RWPE1 (cell line): ENCODE measurements around the gene NR2F1.

Experiments
- CTCF ChIA-PET: fragments of 350-600 bp; sonication (Branson Sonifier 250); formaldehyde crosslinking; extraction: SDS; loops from one replicate; lab custom pipeline; 2021; lab: Yijun Ruan, JAX
- POLR2A ChIA-PET: fragments of 400-600 bp; formaldehyde crosslinking; extraction: SDS; loops from one replicate; lab custom pipeline; 2020; ENCODE audit warnings: antibody characterized with exemption; ENCODE audit not compliant: low non-redundant PET; lab: Yijun Ruan, JAX
- DNase-seq: peaks from one replicate; pipeline ENCODE4 v3.0.0; 2012; ENCODE audit warnings: low spot score
- H3K27ac ChIP-seq: fragments of 450-650 bp; 2 replicates; pipeline ENCODE4 v1.5.1; 2017
- TF ChIP-seq, protein P1 (sequence below): fragments of 450-650 bp; conservative IDR thresholded peaks from 2 replicates; pipeline ENCODE4 v1.5.1; 2017; ENCODE audit warnings: low read depth, mild to moderate bottlenecking

The NR2F1 gene

DNA sequence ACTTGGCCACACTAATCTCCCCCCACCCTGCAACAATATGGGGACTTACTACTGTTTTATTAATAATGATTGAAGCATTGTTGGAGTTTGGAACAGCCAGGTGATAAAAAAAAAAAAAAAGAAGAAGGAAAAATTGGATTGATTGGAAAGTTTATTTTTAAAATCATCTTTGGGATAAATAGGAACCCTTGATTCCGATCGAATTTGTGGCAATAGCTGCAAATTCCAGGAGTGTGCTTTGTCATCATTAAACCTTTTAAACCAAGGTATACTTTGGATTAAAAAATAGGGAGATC lies 907 bp upstream of the NR2F1 start:
- H3K27ac ChIP-seq, result no peak overlapping the region
- CTCF ChIA-PET, result interaction anchor here (0.6 to 1.0 kb wide), 8 partner anchors 110 to 1173 kb away, joined by 3 to 9 read pairs (median 5); no protein-coding TSS in a partner anchor
- POLR2A ChIA-PET, result no interaction called here
- TF ChIP-seq, protein P1, sequence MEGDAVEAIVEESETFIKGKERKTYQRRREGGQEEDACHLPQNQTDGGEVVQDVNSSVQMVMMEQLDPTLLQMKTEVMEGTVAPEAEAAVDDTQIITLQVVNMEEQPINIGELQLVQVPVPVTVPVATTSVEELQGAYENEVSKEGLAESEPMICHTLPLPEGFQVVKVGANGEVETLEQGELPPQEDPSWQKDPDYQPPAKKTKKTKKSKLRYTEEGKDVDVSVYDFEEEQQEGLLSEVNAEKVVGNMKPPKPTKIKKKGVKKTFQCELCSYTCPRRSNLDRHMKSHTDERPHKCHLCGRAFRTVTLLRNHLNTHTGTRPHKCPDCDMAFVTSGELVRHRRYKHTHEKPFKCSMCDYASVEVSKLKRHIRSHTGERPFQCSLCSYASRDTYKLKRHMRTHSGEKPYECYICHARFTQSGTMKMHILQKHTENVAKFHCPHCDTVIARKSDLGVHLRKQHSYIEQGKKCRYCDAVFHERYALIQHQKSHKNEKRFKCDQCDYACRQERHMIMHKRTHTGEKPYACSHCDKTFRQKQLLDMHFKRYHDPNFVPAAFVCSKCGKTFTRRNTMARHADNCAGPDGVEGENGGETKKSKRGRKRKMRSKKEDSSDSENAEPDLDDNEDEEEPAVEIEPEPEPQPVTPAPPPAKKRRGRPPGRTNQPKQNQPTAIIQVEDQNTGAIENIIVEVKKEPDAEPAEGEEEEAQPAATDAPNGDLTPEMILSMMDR, result no peak
- no peak for DNase-seq

DNA sequence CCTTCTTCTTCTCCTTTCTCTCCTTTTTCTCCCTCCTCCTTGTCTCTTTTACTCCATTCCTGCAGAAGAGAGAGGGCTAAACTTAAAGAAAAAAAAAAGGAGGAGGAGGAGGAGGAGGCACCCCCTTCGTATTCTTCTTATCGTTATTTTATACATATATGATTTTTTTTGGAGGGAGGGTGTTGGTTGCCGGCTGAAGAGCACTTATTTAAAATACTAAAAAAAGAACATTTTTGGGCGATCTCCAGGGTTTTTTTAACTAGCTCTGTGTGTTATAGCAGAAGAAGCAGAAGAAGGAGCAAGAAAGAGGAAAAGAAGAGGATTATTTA lies 381 bp downstream of the NR2F1 start:
- TF ChIP-seq, protein P1, result no peak
- POLR2A ChIA-PET, result no interaction called here
- DNase-seq, result no peak
- CTCF ChIA-PET, result interaction anchor here (0.6 kb wide), 1 partner anchor 201 kb away, joined by 4 read pairs; no protein-coding TSS in a partner anchor
- H3K27ac ChIP-seq, result no peak overlapping the region

DNA sequence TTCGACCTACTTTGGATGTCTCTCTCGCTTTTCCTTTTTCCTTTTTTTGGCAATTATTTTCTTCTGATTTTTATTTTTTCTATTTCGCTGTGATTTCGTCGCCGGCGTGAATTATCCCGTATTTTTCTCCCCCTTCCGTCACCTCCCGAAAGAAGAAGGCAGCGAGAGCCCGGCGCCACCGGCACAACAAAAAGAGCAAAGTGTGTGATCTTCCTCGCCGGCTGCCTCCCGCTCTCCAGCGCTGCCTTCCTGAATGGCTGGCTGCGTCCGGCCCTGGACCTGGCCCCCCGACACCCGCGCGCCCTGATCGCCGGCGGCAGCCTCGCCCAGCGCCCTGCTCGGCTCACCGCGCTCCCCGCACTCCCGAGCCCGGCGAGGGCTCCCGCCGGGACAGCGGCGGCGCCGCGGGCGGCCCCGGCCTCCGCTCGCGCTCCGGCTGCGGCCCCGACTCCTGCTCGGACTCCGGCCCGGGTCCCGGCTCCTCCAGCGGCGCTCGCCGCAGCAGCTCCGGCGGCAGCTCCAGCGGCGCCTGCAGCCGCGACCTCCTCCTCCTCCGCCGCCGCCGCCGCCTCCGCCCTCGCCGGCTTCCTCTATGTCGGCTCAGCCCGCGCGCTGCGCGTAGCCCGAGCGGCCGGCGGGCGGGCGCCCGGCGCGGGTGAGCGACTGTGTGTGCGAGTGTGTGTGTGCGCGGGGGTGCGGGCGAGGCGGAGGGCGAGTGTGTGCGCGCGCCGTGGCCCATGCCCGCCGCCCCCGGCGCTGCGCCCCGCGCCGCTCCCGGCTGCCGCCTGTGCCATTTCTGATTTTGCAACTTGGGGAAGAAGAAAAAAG lies 960 bp downstream of the NR2F1 start:
- ChIA-PET CTCF (interaction anchor here (0.6 to 0.7 kb wide), 2 partner anchors 24 to 1384 kb away, joined by 3 read pairs; no protein-coding TSS in a partner anchor), POLR2A (no interaction called here)
- DNase-seq, result peak; percentile 36
- TF ChIP-seq, protein P1, result no peak
- no peak overlapping the region for H3K27ac ChIP-seq

DNA sequence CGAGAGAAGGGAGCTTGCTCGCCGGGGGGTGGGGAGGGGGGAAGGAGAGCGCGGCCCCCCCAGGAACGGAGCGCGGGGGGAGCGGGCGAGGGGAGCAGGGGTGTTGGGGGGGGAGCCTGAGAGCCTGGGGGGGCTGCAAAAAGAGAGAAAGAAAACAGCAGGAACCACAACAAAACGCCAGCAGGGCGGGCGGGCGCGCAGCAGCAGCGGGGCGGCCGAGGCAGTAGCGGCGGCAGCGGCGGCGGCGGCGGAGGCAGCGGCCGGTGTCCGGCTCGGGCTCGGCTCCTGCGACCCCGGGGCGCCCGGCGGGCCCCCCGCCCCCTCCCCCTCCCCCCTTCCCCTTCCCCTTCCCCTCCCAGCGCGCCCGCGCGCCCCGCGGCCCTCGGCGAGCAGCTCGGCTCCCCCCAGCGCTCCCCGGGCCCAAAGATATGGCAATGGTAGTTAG lies 1.6 kb downstream of the NR2F1 start:
- DNase-seq, result no peak
- CTCF ChIA-PET, result interaction anchor here (0.6 to 0.7 kb wide), 2 partner anchors 23 to 1384 kb away, joined by 3 read pairs; no protein-coding TSS in a partner anchor
- TF ChIP-seq, protein P1, result no peak
- POLR2A ChIA-PET, result no interaction called here
- H3K27ac ChIP-seq, result no peak overlapping the region

DNA sequence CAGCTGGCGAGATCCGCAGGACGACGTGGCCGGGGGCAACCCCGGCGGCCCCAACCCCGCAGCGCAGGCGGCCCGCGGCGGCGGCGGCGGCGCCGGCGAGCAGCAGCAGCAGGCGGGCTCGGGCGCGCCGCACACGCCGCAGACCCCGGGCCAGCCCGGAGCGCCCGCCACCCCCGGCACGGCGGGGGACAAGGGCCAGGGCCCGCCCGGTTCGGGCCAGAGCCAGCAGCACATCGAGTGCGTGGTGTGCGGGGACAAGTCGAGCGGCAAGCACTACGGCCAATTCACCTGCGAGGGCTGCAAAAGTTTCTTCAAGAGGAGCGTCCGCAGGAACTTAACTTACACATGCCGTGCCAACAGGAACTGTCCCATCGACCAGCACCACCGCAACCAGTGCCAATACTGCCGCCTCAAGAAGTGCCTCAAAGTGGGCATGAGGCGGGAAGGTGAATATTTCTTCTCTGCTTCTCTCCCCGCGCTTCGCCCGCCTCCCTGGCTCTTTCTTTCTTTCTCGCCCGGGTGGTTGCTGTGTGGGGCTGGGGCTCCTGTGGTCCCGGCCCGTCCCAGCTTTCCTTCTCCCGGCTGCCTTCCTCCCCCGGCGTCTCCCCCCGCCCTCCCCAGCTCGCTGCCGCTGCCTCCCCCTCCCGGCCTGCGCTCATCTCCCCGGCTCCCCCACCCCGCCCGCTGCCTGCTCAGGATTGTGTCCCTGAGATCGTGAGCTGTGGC lies 2.2 kb downstream of the NR2F1 start:
- peak; percentile 20 for DNase-seq
- no peak overlapping the region for H3K27ac ChIP-seq
- POLR2A ChIA-PET, result no interaction called here
- TF ChIP-seq, protein P1, result no peak
- CTCF ChIA-PET, result interaction anchor here (0.6 to 0.7 kb wide), 3 partner anchors 22 to 1383 kb away, joined by 3 read pairs; no protein-coding TSS in a partner anchor

DNA sequence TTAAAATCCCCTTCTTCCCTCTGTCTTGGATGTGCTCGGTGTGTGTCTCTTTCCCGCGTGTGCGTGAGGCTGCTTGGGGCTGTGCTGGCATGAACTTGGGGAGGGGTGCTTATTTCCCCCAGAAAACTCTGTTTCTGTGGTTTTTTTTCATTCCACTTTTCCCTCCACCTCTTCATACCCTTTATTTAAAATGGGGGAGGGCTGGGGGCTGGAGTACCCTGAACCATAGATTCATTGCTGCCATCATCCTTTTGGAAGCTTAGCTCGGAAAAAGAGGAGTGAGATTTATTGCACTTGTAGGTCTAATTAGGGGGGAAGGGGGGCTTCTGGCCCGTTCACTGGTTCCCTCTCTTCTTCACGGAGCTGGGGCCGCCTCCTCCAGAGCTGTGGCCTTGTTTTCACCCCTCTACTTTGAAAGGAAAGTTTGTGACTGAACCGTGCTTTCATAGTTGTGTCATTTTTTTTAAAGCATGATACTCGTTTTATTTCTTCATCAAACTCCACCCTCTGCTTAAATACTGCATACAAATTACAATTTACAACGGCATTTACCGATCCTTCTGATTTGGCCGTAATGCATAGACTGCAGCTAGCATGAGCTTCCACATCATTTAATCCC lies 2.9 kb downstream of the NR2F1 start:
- no peak for DNase-seq
- ChIA-PET CTCF (interaction anchor here (0.7 kb wide), 1 partner anchor 325 kb away, joined by 3 read pairs; no protein-coding TSS in a partner anchor), POLR2A (no interaction called here)
- TF ChIP-seq, protein P1, result no peak
- no peak overlapping the region for H3K27ac ChIP-seq
